Psoas muscle (tissue), 8 donors: Measurements from ENCODE around the gene PRMT1. TPM values are rescaled to one million over a fixed set of nuclear protein-coding genes. Genes with fewer than 3 reads are reported as not detected.

Experiments used
- ATAC-seq, 4 donors: fragments of 200-7000 bp; cut with Tn5 transposase; one replicate each; pipeline ENCODE4 v1.9.1; 2020; ENCODE audit warnings: moderate library complexity in 3 of 4, mild to moderate bottlenecking in 2 of 4
- DNase-seq, 2 donors: peaks; one replicate each; pipeline ENCODE4 v3.0.0-alpha.2; 2020
- H3K27ac ChIP-seq: fragments of 200-600 bp; one replicate; pipeline ENCODE4 v1.8.0; 2022
- H3K27me3 ChIP-seq, 3 donors: fragments of 200-600 bp in 1 of 3; one replicate each; pipeline versions ENCODE4 v1.6.1 to v1.8.0; 2013 to 2022; ENCODE audit warnings: low read length in 2 of 3, mild to moderate bottlenecking in 2 of 3, moderate library complexity in 1 of 3; ENCODE audit not compliant: insufficient read depth in 3 of 3
- H3K36me3 ChIP-seq, 2 donors: fragments of 200-600 bp in 1 of 2; one replicate each; pipeline versions ENCODE4 v1.6.1 to v1.8.0; 2013 to 2022; ENCODE audit warnings: low read depth in 1 of 2, mild to moderate bottlenecking in 1 of 2, moderate library complexity in 1 of 2; ENCODE audit not compliant: insufficient read depth in 1 of 2
- H3K4me1 ChIP-seq: fragments of 200-600 bp; one replicate; pipeline ENCODE4 v1.8.0; 2022
- H3K4me3 ChIP-seq: fragments of 200-600 bp; one replicate; pipeline ENCODE4 v1.8.0; 2022; ENCODE audit warnings: mild to moderate bottlenecking
- H3K9me3 ChIP-seq: fragments of 200-600 bp; one replicate; pipeline ENCODE4 v1.8.0; 2022
- CTCF ChIP-seq: fragments of 200-600 bp; IDR thresholded peaks from one replicate; pipeline ENCODE4 v1.8.0; 2022; ENCODE audit warnings: antibody characterized with exemption
- WGBS, 3 donors: extraction: QIAGEN DNeasy Blood & Tissue Kit; methylation state at CpG; one replicate each; pipeline versions ENCODE4 v1.1.6 to v1.1.7; 2013; 5-methylcytosine and 5-hydroxymethylcytosine counted together
- intact Hi-C, 2 donors: fragments of 100-400 bp; cut with DNase I; formaldehyde crosslinking; loops; one replicate each; pipeline versions ENCODE4 v1.11.0 to v1.14.2; 2022
- polyA plus RNA-seq, 3 donors: library from polyadenylated mRNA; stranded (reverse); fragments of 200-250 nt; gene quantifications; one replicate each; pipeline ENCODE4 v1.2.3, GENCODE V29; 2013
- total RNA-seq, 4 donors: library from RNA; stranded (reverse); fragmentation: NEBNext Ultra II Directional in 2 of 4; extraction: Animal tissue kit (Norgen Biotek cat#: 25700) in 2 of 4; gene quantifications; one replicate each; pipeline versions ENCODE4 v1.2.1 to v1.2.4, GENCODE V29; 2021 to 2023
- donor health status: healthy with polysubstance abuse.
- donor health status: DM: no; HTN: no; CAD: no; lungs with moderate emphysema.
- donor health status: Bipolar disorder and iron deficiency.
- donor health status: healthy.
- donor health status: DM: yes; HTN: yes; CAD: no.
- donor health status: DM: no; HTN: no; CAD: no.
- donor health status: DM: no; HTN: no; CAD: no.
- donor health status: DM: yes; HTN: yes; CAD: no.

PRMT1 gene
- total and polyA plus RNA-seq, 7 donors = 139 to 424 (median 208) TPM

- Histone ChIP-seq H3K27me3 (peaks cover 0 to 3% (median 0%) of the 10 kb centered on the region in 3 donors), H3K27ac (peak overlapping the region; percentile 98), H3K4me3 (peak overlapping the region; percentile 80), H3K9me3 (no peaks in the 10 kb centered on the region), H3K4me1 (peaks cover 20% of the 10 kb centered on the region), H3K36me3 (peaks cover 0 to 11% of the 10 kb centered on the region in 2 donors)
- no peak for TF ChIP-seq CTCF
- ATAC-seq = no peak
- WGBS, 3 donors = 18 to 24% (median 20%) methylated on average over 19 of the region's 19 CpGs
- DNase-seq = peak; percentile 87 to 93
- intact Hi-C loops = loop anchor here (5.0 kb wide), 1 partner anchor 46 kb away; the partner anchor contains the start of gene PRR12 (in 2 of the 2)
Observed at GRCh38 chr19:49637821-49638738, 39.0 kb upstream of the PRMT1 start.

GRCh38 chr19:49639401-49640112 is 37.5 kb upstream of the PRMT1 start:
- H3K27ac ChIP-seq = peak overlapping the region; percentile 98
- intact Hi-C loops = loop anchor here (2.0 to 5.0 kb wide), 3 partner anchors 37 to 187 kb away; partner anchors contain the start of genes PRR12 (in 2 of the 2), ALDH16A1 (in 1 of the 2), PIH1D1 (in 1 of the 2) and PRMT1 (in 1 of the 2)
- peaks cover 35% of the 10 kb centered on the region for H3K4me1 ChIP-seq
- peak overlapping the region; percentile 80 for H3K4me3 ChIP-seq
- peaks cover 0 to 11% of the 10 kb centered on the region in 2 donors for H3K36me3 ChIP-seq
- no peak for DNase-seq
- no peaks in the 10 kb centered on the region for H3K27me3 ChIP-seq
- H3K9me3 ChIP-seq = no peaks in the 10 kb centered on the region
- 7 to 19% (median 8%) methylated on average over 19 to 31 of the region's 31 CpGs for WGBS, 3 donors
- no peak for TF ChIP-seq CTCF
- no peak for ATAC-seq

GRCh38 chr19:49640113-49640898 is 36.8 kb upstream of the PRMT1 start, which contains the start of gene RRAS:
TSS of gene RRAS (minus strand) at chr19:49640143. CDS start at chr19:49640098, 45 bp downstream.
- TF ChIP-seq CTCF = no peak
- H3K4me3 ChIP-seq = peak within 1 kb of the TSS; percentile 80
- peak within 1 kb of the TSS; percentile 98 for H3K27ac ChIP-seq
- ATAC-seq (peak; percentile 74 to 81 (median 76)), DNase-seq (peak; percentile 99 to 100)
- peaks cover 0 to 11% of the 10 kb centered on the region in 2 donors for H3K36me3 ChIP-seq
- H3K9me3 ChIP-seq = no peaks in the 10 kb centered on the region
- H3K27me3 ChIP-seq = no peaks in the 10 kb centered on the region
- H3K4me1 ChIP-seq = peaks cover 35% of the 10 kb centered on the region
- 0 to 1% (median 0%) methylated on average over 50 to 51 of the region's 51 CpGs for WGBS, 3 donors
- intact Hi-C loops = loop anchor here (2.0 to 5.0 kb wide), 2 partner anchors 36 to 188 kb away; partner anchors contain the start of genes ALDH16A1 (in 1 of the 2), PIH1D1 (in 1 of the 2) and PRMT1 (in 1 of the 2)
